GM03348 (cell line): ENCODE data around the gene GAB2.
"Not testable (repeated sequence)": the region's sequence is repeated elsewhere in the genome, so short reads cannot be mapped to it uniquely, and the experiment has no call there.

Source experiments
- DNase-seq: peaks from one replicate; pipeline ENCODE4 v3.0.0; 2012; ENCODE audit warnings: low spot score

The GAB2 gene

DNA sequence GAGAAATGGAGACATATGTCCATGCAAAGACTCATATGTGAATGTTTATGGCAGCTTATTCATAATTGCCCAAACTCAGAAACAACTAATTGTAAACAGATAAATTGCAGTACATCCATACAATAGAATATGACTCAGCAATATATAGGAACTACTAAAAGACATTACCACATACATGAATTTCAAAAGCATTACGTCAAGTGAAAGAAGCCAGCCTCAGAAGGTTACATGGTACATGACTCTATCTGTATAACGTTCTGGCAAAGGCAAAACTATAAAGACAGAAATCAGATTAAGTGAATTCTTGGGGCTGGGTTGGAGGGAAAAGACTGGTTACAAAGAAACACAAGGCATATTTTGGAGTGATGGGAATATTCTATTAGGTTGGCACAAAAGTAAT is 236.4 kb downstream of the GAB2 start:
- DNase-seq: no peak

DNA sequence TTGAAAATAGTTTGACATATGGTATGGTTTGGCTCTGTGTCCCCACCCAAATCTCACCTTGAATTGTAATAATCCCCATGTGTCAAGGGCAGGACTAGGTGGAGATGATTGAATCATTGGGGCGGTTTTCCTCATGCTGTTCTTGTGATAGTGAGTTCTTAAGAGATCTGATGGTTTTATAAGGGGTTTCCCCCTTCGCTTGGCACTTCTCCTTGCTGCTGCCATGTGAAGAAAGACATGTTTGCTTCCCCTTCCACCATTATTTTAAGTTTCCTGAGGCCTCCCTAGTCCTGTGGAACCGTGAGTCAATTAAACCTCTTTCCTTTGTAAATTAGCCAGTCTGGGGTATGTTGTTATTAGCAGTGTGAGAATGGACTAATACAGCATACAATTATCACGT is 236.9 kb downstream of the GAB2 start:
- DNase-seq: no peak

DNA sequence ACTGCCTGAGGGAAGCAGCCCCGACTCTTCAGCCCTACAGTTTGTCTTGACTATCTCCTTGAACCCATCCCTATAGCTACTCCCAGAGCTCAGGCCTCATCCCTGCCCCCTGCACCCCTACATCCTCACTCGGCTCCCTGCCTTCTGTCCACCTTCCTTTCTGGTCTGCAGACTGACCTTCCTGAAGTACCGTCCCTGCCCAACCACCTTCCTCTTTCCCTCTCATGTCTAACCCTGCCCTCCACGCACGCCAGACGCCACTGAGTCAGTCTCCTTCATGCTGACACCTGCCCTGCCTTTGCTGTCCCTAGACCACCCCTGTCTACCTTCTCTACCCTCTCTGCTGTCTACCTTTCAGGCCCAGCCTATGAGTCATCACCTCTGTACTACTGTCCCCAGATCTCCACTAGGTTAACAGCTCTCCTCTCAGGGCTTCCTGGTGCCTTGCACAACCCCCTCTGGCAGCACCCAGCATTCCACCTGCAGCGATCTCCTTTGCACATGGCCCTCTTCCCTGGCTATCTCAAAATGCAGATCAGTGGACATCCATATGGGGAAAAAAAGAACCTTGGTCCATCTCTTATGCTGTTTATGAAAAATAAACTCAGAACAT is 238.1 kb downstream of the GAB2 start:
- no peak for DNase-seq

DNA sequence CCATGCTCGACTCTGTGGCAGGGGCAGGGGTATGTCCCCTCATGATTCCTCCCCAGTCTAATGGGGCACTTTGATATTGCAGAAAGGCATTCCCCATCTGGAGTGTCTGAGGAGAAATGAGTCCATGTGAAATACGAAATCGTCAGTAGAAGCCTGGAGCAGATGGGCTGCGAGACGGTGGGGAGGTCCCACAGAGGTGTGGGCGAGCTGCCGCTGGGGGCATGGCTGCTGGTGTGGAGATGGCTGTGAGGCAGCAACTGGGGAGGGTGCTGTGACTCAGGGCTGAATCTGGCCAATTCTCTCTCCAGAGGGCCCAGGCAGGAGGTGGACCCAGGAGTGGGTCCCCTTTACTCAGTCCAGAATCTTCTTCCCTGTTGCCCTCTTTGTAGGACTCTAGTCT is 240.4 kb downstream of the GAB2 start:
- DNase-seq: no peak

DNA sequence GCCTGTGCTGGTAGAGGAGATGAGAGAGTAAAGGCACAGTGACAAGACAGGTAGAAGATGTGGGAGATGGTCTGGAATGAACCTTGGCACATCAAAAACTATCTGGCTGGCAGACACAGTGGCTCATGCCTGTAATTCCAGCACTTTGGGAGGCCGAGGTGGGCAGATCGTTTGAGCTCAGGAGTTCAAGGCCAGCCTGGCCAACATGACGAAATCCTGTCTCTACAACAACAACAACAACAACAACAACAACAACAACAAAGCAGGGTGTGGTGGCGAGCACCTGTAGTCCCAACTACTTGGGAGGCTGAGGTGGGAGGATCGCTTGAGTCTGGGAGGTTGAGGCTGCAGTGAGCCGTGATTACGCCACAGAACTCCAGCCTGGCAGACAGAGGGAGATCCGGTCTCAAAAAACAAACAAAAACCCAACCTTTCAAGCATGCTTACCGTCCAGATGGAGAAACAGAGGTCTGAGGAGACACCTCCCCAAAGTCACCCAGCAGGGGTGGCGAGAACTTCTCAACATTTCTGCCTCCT is 240.9 kb downstream of the GAB2 start:
- DNase-seq: no peak

DNA sequence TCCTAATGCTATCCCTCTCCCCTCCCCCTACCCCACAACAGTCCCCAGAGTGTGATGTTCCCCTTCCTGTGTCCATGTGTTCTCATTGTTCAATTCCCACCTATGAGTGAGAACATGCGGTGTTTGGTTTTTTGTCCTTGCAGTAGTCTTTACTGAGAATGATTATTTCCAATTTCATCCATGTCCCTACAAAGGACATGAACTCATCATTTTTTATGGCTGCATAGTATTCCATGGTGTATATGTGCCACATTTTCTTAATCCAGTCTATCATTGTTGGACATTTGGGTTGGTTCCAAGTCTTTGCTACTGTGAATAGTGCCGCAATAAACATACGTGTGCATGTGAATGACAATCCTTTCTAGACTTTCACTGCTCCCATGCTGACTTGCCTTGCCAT is 241.8 kb downstream of the GAB2 start:
- not testable (repeated sequence) for DNase-seq

DNA sequence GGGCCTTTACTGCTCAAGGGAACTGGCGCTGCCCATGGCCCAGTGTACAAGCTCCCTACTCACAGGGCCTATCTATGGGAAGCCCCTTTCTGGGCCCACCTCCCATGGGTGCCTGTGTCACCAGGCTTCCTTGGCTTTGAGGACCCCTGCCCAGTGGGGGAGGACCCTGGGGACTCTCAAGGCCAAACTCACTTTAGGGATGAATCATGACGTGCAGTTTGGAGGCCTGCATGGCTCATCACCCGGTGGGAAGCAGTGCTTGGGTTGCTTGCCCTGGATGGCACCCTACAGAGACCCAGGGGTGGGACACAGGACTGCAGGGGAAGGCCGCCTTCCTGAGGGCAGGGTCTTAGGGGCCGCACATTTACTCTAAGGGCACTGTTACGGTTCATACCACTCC is 245.7 kb downstream of the GAB2 start:
- no peak for DNase-seq

DNA sequence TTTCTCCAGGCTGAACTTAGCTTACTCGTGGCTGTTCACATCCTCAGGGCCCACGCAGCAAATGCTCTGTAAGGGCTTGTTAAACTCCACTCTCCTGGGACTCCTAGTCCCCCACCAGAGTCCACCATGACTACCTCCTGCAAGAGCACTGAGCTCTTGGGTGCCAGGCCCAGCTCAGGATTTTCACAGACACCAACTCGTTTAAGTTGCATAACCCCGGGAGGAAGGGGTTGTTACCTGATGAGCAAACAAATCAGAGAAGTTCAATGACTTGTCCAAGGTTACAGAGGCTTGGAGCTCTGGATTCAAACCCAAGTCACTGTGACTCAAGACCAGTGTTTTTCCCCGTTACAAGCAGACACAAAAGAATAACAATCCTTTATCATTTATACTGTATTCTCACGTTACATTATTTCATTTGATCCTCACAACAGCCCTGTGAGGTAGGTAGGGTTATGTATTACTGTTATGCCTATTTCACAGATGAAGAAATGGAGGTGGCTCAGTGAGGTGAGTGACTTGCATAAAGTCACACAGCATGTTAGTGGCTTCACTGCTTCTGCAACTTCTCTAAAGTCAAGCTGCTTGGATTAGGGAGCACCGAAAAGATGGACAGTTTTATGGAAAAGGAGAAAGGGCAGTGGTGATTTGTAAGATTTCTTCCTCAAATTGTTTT is 246.6 kb downstream of the GAB2 start:
- no peak for DNase-seq

DNA sequence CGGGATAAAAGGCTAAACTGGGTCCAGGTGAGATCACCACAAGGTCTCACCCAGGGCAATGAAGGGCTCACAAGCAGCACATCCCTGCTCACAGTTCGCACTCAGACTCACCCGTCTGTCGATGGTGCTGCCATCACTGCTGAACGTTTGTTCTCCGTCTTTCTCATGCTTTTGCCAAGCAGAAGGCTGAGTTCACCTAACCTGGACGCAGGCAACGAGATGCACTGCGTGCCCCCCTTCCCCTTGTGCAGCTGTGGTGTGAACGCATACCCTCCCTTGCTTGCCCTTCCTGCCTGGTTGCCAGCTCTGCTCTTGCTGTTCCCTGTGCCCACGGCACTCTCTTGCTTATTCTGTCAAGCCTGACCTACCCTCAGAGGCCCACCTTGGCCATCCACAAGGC is 247.2 kb downstream of the GAB2 start:
- no peak for DNase-seq

DNA sequence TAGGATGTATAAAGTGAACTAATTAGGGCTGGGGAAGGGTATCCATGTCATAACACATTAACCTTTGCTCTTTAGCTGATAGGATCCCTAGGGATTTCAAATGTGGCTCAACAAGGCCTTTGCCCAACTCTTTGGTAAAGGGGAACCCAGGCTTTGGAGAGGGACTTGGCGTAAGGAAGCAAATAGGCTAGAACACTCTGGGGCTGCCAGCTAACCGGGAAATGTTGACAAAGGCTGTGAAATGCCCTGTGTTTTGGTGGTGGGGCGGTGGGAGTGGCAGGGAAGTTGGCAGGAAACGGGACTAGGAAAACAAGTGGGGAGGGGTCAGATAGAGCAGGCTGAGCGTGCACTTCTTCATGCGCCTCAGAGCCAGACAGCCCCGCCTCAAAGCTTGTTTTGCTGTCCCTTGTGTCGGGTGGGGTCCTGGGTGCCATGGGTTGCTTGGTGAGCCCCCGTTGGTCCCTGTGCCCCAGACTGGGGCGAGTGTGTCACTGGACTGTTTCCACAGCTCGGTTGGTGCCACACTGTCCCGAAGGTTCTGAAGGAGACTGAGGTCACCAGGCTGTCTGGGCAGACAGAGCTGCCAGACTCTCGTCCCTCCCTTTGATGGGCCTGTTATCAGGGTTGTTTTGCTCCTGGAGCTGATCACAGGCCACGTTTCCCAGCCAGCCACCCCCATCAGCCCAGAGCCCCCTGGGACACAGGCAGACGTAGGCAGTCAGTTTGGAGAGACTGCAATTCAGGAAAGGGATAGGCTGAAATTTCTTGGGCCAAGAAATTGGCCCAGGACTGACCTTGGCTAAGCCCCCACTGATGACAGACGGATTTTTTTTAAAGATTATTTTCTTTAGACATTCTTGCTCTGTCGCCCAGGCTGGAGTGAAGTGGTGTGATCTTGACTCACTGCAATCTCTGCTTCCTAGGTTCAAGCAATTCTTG is 248.8 kb downstream of the GAB2 start:
- DNase-seq: peak; percentile 91

DNA sequence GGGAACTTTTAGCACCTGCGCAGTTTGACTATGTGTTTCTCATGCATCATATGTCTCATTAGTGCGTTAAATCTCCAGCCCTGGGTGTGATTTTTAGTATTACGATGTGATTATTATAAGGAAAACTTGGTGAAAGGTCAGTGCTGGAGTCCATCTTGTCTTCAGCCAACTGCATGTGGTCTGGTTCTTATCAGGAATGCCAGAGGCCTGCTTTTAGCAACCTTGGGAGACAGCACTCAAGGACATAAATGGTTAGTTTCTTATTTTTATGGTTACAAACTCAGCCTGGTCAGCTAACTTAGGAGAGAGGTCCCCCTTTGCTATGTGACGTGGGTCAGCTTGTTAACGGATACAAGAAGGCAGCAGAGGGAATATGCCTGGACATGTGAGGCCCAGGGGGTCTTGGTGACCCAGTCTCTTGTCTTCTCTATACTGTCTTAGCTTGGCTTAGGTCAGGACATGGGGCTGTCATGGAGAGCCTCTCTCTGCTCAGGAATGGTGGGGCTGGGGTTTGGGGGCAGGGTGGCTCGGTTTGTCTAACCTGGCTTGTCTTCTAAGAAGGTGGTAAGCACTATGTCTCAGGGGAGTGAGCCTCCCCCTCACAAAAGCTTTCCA is 250.7 kb downstream of the GAB2 start:
- no peak for DNase-seq
